Measurements from ENCODE around the gene SHB. TPM values are rescaled to one million over a fixed set of nuclear protein-coding genes. Genes with fewer than 3 reads are reported as not detected.

Gene SHB
- total RNA-seq, 1 experiment from 2014 or later = 28.7 TPM

- Histone ChIP-seq H3K9me2 (ENCODE audit: insufficient read depth) (no peaks in the 10 kb centered on the region), H3K9me3 (ENCODE audit: control insufficient read depth in 1 of 2, insufficient read depth in 1 of 2, low read depth in 1 of 2, low read length in 2 of 2) (no peaks in the 10 kb centered on the region), H3K4me2 (ENCODE audit: low read length) (no peak overlapping the region), H3K27ac (ENCODE audit: low read depth, low read length) (no peak overlapping the region), H4K20me1 (ENCODE audit: insufficient read depth) (0 out of 2 replicates have a peak, but pooled peaks cover 2% of the 10 kb centered on the region), H3K9ac (ENCODE audit: low read length) (no peak overlapping the region), H3K4me1 (ENCODE audit: control insufficient read depth in 1 of 2, insufficient read depth in 2 of 2, low read length in 2 of 2) (peaks cover 52 to 82% of the 10 kb centered on the region in 2 experiments), H3K79me2 (ENCODE audit: insufficient read depth, low read length) (peaks cover 100% of the 10 kb centered on the region), H3K27me3 (ENCODE audit: insufficient read depth, low read length) (no peaks in the 10 kb centered on the region), H2AFZ (ENCODE audit: low read depth, low read length, poor library complexity, severe bottlenecking) (no peak overlapping the region), H3K36me3 (ENCODE audit: control insufficient read depth in 1 of 2, insufficient read depth in 2 of 2, low read length in 2 of 2) (no peaks in the 10 kb centered on the region), H3K4me3 (replicated peaks in 1 of 2; ENCODE audit: low read depth in 1 of 2, low read length in 2 of 2) (no peak overlapping the region)
- ATAC-seq = no peak
- ChIA-PET CTCF (no interaction called here), RAD21 (ENCODE audit: low non-redundant PET in 1 of 2, low total read pairs in 2 of 2, uncharacterized antibody in 2 of 2, unreplicated experiment in 2 of 2) (no interaction called here), POLR2A (no interaction called here)
- intact Hi-C loops (cut with micrococcal nuclease) = no loop called here
- TF ChIP-seq ELF1 (IDR thresholded peaks at IDR 0.05; ENCODE audit: borderline replicate concordance, low read depth) (no peak), CTCF (IDR thresholded peaks at IDR 0.05 in 2 of 3, conservative IDR thresholded peaks at IDR 0.05 in 1 of 3; ENCODE audit: borderline replicate concordance in 1 of 3, insufficient read depth in 1 of 3, low read depth in 2 of 3, low read length in 2 of 3) (peak in 2 of 3 experiments; percentile 16 to 20; a peak in 2 of 6 replicates), FOSL1 (IDR thresholded peaks at IDR 0.05; ENCODE audit: low read depth) (no peak)
- DNase-seq (ENCODE audit: low read depth, low spot score) = no peak
- BruUV-seq (replicated peaks) = no TSS peak
Measured at GRCh38 chr9:38030658-38031057, 38.4 kb downstream of the SHB start.

GRCh38 chr9:38029915-38030638, 39.0 kb downstream of the SHB start:
- no peak overlapping the region for H2AFZ ChIP-seq (ENCODE audit: low read depth, low read length, poor library complexity, severe bottlenecking)
- H3K4me1 ChIP-seq (ENCODE audit: control insufficient read depth in 1 of 2, insufficient read depth in 2 of 2, low read length in 2 of 2) = peaks cover 53 to 82% of the 10 kb centered on the region in 2 experiments
- no peaks in the 10 kb centered on the region for H3K36me3 ChIP-seq (ENCODE audit: control insufficient read depth in 1 of 2, insufficient read depth in 2 of 2, low read length in 2 of 2)
- H3K27me3 ChIP-seq (ENCODE audit: insufficient read depth, low read length) = no peaks in the 10 kb centered on the region
- no peaks in the 10 kb centered on the region for H3K9me2 ChIP-seq (ENCODE audit: insufficient read depth)
- H3K4me3 ChIP-seq (replicated peaks in 1 of 2; ENCODE audit: low read depth in 1 of 2, low read length in 2 of 2) = no peak overlapping the region
- ChIA-PET POLR2A (no interaction called here), CTCF (no interaction called here), RAD21 (ENCODE audit: low non-redundant PET in 1 of 2, low total read pairs in 2 of 2, uncharacterized antibody in 2 of 2, unreplicated experiment in 2 of 2) (no interaction called here)
- H3K79me2 ChIP-seq (ENCODE audit: insufficient read depth, low read length) = peaks cover 100% of the 10 kb centered on the region
- no TSS peak for BruUV-seq (replicated peaks)
- no peak for DNase-seq (ENCODE audit: low read depth, low spot score)
- no peak overlapping the region for H3K4me2 ChIP-seq (ENCODE audit: low read length)
- H3K27ac ChIP-seq (ENCODE audit: low read depth, low read length) = no peak overlapping the region
- no peak overlapping the region for H3K9ac ChIP-seq (ENCODE audit: low read length)
- H3K9me3 ChIP-seq (ENCODE audit: control insufficient read depth in 1 of 2, insufficient read depth in 1 of 2, low read depth in 1 of 2, low read length in 2 of 2) = no peaks in the 10 kb centered on the region
- intact Hi-C loops (cut with micrococcal nuclease) = no loop called here
- 0 out of 2 replicates have a peak, but pooled peaks cover 2% of the 10 kb centered on the region for H4K20me1 ChIP-seq (ENCODE audit: insufficient read depth)
- no peak for ATAC-seq
- no peak for TF ChIP-seq ZNF274 (IDR thresholded peaks at IDR 0.05; ENCODE audit: low read depth, low read length)
- no peak for TF ChIP-seq CEBPB (IDR thresholded peaks at IDR 0.05; ENCODE audit: low read depth)
- TF ChIP-seq YY1 (IDR thresholded peaks at IDR 0.05; ENCODE audit: extremely low read depth, insufficient replicate concordance, low read depth, low read length) = no peak
- TF ChIP-seq SRF (IDR thresholded peaks at IDR 0.05; ENCODE audit: low read depth) = no peak
- no peak for TF ChIP-seq POLR2A (IDR thresholded peaks at IDR 0.05; ENCODE audit: borderline replicate concordance, extremely low read depth, insufficient read depth, insufficient read length)
- TF ChIP-seq SP1 (IDR thresholded peaks at IDR 0.05; ENCODE audit: low read depth) = no peak
- no peak for TF ChIP-seq FOSL1 (IDR thresholded peaks at IDR 0.05; ENCODE audit: low read depth)
- no peak for TF ChIP-seq ELF1 (IDR thresholded peaks at IDR 0.05; ENCODE audit: borderline replicate concordance, low read depth)
- no peak for TF ChIP-seq EZH2 (IDR thresholded peaks at IDR 0.05)
- TF ChIP-seq SIN3A (IDR thresholded peaks at IDR 0.05; ENCODE audit: low read depth) = no peak
- no peak for TF ChIP-seq CTCF (IDR thresholded peaks at IDR 0.05 in 2 of 3, conservative IDR thresholded peaks at IDR 0.05 in 1 of 3; ENCODE audit: borderline replicate concordance in 1 of 3, insufficient read depth in 1 of 3, low read depth in 2 of 3, low read length in 2 of 3)
- TF ChIP-seq ZFX (IDR thresholded peaks at IDR 0.05) = no peak
